Stimulated activated CD4-positive, alpha-beta T cell treated with anti-CD3 and anti-CD28 coated beads, Interleukin-15, amount 100 ng/mL, for 1 hour (primary cell): ENCODE measurements around the gene SV2C.
"Not testable (repeated sequence)": the region's sequence is repeated elsewhere in the genome, so short reads cannot be mapped to it uniquely, and the experiment has no call there.

Source experiments
- DNase-seq, 2 donors: peaks; one replicate each; pipeline ENCODE4 v3.0.0-alpha.2; 2020; ENCODE audit warnings: low read depth in 1 of 2, low spot score in 1 of 2

Gene SV2C, protein sequence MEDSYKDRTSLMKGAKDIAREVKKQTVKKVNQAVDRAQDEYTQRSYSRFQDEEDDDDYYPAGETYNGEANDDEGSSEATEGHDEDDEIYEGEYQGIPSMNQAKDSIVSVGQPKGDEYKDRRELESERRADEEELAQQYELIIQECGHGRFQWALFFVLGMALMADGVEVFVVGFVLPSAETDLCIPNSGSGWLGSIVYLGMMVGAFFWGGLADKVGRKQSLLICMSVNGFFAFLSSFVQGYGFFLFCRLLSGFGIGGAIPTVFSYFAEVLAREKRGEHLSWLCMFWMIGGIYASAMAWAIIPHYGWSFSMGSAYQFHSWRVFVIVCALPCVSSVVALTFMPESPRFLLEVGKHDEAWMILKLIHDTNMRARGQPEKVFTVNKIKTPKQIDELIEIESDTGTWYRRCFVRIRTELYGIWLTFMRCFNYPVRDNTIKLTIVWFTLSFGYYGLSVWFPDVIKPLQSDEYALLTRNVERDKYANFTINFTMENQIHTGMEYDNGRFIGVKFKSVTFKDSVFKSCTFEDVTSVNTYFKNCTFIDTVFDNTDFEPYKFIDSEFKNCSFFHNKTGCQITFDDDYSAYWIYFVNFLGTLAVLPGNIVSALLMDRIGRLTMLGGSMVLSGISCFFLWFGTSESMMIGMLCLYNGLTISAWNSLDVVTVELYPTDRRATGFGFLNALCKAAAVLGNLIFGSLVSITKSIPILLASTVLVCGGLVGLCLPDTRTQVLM

GRCh38 chr5:76082772-76083554 lies at the start of gene SV2C:
Gene SV2C (plus strand): TSS chr5:76083383. CDS start chr5:76131751, 48,368 bp downstream.
- no peak for DNase-seq

DNA sequence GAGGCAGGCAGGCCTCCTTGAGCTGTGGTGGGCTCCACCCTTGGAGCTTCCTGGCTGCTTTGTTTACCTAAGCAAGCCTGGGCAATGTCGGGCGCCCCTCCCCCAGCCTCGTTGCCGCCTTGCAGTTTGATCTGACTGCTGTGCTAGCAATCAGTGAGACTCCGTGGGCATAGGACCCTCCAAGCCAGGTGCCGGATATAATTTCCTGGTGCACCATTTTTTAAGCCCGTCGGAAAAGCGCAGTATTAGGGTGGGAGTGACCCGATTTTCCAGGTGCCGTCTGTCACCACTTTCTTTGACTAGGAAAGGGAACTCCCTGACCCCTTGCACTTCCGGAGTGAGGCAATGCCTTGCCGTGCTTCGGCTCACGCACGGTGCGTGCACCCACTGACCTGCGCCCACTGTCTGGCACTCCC lies 45.4 kb upstream of the SV2C start:
- DNase-seq, result not testable (repeated sequence)

GRCh38 chr5:76038212-76038611 lies 45.0 kb upstream of the SV2C start:
- no peak for DNase-seq

- no peak for DNase-seq
These were observed 42.4 kb upstream of the SV2C start for GRCh38 chr5:76040806-76041205.

- no peak for DNase-seq
These were observed 41.3 kb upstream of the SV2C start for GRCh38 chr5:76041863-76042262.

- DNase-seq, result no peak
These were observed 36.4 kb upstream of the SV2C start for GRCh38 chr5:76046741-76047140.

DNA sequence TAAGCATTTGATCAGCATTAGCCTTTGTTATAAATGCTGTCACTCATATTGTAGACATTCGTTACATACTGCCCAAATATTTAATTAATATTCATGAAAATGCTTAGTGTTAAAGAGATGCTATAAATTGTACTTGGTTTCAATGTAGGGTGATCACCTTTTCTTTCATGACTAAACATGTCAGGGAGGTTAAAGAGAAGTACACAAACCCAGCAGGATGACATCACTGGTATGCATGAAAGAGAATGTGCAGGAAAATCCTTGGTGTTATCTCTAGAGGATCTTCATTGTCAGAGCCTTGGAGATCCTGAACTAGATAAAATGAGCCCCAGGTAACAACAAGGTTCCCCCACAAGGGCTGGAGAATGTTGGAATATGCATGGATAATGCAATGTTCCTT lies 33.0 kb upstream of the SV2C start:
- no peak for DNase-seq

DNA sequence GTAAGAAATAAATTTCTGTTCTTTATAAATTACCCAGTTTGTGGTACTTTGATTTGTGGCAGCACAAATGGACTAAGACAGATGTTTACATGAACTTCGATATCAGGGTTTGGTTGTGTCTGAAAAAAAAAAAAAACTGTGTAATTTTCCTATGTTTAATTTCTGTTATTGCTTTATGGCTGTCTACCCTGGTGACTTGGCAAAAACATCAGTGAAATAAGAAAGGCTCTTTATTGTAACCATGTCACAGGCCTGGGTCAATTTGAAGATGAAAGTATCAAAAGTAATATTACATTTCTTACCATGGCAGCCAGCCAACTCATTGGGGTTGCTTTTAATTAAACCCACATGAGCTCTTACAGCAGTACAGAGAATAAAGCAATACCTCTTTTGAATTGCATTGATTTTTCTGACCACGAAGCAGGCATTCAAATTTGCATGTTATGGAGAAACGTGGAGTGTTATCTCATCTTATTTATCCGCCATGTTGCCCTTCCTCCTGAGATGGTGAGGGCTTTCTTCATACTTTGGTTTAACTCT lies 20.6 kb upstream of the SV2C start:
- no peak for DNase-seq

DNA sequence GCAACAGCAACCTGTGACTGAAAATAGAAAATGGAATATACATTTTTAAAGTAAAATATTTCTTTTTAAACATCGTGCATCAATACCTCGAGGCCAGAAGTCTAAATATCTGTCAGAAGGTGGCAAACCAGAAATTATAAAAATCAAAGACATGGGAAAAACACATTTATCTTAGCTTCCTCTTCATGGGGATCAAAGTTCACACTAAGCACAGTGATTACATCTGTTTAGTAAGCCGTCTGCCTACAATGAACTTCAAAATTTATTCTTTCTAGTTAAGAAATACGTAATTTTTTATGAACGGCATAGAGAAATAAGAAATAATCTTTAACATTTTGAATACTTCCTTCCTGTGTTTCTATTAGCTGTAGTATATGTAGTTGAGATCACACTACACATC lies 17.9 kb upstream of the SV2C start:
- DNase-seq, result no peak

DNA sequence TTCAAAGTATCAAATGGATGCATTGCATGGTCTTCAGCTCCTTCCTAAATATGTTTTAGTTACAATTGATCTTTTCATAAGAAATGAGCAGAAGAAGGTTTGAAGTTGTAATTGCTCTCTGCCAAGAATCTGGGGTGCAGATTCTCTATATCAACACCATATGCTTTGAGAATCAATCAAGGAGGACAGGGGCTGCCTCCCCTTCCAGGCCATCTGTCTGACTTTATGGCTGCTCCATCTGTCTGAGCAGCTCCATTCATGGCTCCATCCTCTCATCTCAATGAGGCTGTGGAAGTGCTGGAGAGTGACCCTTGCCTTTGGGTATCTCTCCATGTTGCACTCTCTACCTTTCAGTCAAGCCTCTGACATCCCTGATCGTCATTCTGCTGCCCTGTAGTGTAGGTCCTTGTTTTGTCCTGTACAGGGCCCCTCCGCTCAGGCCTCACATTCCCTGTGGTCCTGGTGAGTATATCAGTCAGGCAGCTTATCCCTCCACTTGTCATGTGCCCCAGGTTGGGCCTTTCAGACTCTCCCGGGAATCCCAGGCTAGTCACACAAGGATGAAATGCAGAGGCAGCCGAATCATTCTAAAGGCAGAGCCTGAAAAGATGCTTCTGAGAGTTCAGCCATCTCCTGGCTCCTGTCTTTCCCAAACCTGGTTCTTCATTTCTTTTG lies 14.0 kb upstream of the SV2C start:
- DNase-seq, result no peak

DNA sequence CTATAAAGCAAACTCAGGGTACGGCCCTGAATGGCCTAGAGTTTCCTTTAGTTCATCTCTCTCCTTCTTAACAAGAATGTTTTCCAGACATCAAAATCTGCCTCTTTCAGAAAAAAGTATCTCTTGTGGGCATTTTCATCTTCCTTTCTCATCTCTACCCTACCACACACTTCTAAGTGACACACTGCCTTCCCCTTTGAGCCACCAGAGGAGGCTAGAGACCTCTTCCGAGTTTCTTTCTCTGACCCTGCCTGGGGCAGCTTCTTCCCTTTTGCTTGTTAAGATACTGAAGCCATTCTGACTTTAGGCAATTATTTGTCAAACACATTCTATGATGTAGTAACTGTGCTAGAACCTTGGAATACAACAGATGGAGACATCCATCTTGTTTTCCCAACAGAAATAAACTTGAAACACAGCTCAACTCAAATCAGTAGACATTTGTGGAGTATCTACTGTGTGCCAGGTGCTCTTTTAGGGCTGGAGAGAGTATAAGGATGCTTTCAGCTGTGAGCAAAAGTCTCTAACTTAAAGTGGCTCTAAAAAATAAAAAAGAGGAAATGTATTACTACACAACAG lies 8.6 kb upstream of the SV2C start:
- DNase-seq, result no peak

DNA sequence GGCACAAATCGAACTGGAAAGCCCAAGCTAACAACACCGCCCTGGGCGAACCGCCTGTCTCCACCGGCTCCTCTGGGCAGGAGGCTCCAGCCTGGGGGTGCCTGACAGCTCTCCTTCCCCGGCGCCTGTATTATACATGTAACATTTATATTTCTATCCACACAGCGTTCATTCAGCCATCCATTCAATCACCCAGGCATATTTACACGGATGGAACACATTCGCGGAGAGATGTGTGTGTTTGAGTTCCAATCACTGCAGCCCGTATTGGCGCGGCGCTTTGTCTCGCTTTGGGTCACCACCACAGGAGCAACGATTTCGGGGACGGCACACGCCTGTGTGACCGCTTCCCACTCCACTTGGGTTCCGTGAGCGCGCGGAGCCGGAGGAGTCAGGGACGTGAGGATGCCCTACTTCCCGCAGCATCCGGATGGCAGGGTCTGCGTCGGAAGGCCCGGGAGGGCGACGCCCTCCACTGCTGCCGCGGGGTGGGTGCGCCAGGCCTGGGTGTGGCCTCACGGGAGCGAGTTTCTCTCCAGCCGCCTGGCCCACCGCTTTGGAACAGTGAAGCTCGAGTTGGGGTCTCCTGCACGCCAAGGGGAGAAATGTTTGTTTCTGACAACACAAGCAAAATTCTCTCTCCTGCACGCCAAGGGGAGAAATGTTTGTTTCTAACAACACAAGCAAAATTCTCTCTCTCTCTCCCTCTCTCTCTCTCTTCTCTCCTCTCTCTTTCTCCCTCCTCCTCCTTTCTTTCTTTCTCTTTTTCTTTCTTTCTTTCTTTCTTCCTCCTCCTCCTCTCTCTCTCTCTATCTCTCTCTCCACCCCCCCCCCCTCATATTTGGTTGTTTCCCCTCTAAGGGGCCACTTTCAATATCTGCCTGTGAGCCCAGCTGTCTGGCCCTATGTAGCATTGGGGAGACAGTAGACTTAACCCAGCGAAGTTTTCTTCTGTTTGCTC lies 1.1 kb upstream of the SV2C start:
- DNase-seq, result no peak

GRCh38 chr5:76083555-76084495 lies 642 bp downstream of the SV2C start:
- DNase-seq, result no peak

- no peak for DNase-seq
These were observed 1.5 kb downstream of the SV2C start for GRCh38 chr5:76084496-76085242.

DNA sequence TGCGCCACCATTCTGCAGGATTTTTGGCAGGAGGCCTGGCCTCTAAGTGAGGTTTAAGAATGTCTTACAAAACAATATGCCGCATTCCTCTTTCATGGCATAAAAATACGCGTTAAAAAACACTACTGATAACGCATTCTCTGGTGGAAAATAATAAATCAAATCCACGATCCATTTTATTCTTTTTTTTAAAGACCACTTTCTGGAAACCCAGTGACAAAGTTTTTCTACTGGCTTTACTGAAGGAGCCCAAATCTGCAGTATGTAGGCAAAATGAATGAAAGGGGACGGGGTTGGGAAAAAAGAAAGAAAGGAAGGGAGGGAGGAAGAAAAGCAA lies 2.0 kb downstream of the SV2C start:
- DNase-seq, result no peak

DNA sequence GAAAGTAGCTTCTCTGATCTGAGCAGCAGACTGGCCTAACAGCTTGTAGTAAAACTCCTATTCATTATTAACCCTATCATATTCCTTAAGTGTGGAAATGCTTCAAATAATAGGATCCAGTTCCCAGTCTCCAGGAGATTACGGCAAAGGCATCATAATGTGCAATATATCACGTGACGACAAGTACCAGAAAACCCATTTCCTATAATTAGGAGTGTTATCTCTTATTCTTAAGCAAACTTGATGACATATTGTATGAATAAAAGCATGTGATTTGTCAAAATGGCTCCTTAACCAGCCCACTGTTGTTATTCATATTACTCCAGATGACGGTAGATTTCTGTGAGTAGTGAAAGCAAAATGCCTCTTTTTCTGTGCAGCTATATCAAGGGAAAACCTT lies 2.9 kb downstream of the SV2C start:
- DNase-seq, result no peak

DNA sequence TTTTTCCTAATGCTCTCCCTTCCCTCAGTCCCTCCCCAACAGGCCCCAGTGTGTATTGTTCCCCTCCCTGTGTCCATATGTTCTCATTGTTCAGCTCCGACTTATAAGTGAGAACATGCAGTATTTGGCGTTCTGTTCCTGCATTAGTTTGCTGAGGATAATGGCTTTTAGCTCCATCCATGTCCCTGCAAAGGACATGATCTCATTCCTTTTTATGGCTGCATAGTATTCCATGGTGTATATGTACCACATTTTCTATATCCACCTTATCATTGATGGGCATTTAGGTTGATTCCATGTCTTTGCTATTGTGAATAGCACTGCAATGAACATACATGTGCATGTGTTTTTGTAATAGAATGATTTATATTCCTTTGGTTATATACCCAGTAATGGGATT lies 6.0 kb downstream of the SV2C start:
- not testable (repeated sequence) for DNase-seq

DNA sequence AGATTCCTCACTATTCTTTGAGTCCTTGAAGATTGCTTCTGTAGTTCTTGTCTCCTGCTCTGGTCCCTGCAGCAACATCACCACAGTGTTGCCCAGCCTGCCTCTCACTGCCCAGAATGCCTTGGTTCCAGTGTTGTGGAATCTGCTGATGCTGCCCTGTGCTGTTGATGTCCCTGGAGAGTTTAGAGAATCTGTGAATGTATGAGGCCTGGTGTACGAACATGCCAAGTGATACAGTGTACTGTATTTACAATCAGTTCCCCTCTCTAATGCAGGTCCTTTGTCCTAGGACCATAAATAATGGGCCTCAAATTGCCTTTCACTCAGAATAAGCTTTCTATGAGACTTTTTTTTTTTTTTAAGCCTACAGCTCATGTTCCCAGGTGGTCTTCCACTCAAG lies 8.2 kb downstream of the SV2C start:
- no peak for DNase-seq
